ENCODE results near the gene GPC3. TPM values are rescaled to one million over a fixed set of nuclear protein-coding genes. Genes with fewer than 3 reads are reported as not detected.

The GPC3 gene
- total RNA-seq, 1 experiment from 2014 or later: 32.4 TPM

GRCh38 chrX:133897593-133898163 lies 87.7 kb downstream of the GPC3 start (continued):
- no peak for TF ChIP-seq ARID4B (CRISPR knock-in tag; IDR thresholded peaks at IDR 0.05; ENCODE audit: borderline replicate concordance)
- TF ChIP-seq TP53 (CRISPR knock-in tag; IDR thresholded peaks at IDR 0.05): no peak
- no peak for TF ChIP-seq ZNF281 (CRISPR knock-in tag; IDR thresholded peaks at IDR 0.05)
- no peak for TF ChIP-seq STAT6 (CRISPR knock-in tag; conservative IDR thresholded peaks at IDR 0.05; ENCODE audit: low read depth)
- TF ChIP-seq ZNF396 (CRISPR knock-in tag; IDR thresholded peaks at IDR 0.05; ENCODE audit: borderline replicate concordance): no peak
- TF ChIP-seq NFATC4 (CRISPR knock-in tag; IDR thresholded peaks at IDR 0.05): no peak
- TF ChIP-seq ZSCAN18 (CRISPR knock-in tag; IDR thresholded peaks at IDR 0.05): no peak
- no peak for TF ChIP-seq ZNF416 (CRISPR knock-in tag; IDR thresholded peaks at IDR 0.05)
- no peak for TF ChIP-seq SMAD4 (CRISPR knock-in tag; IDR thresholded peaks at IDR 0.05)
- no peak for TF ChIP-seq MYBL2 (CRISPR knock-in tag; IDR thresholded peaks at IDR 0.05)
- no peak for TF ChIP-seq AR (CRISPR knock-in tag; IDR thresholded peaks at IDR 0.05)
- no peak for TF ChIP-seq NR2C2 (CRISPR knock-in tag; IDR thresholded peaks at IDR 0.05)
- TF ChIP-seq ZNF423 (CRISPR knock-in tag; IDR thresholded peaks at IDR 0.05): no peak
